Adrenal gland (tissue), 12 donors: ENCODE measurements around the gene ADAMTS16. TPM values are rescaled to one million over a fixed set of nuclear protein-coding genes. Genes with fewer than 3 reads are reported as not detected.

Source experiments
- DNase-seq, 7 donors: peaks; one replicate each; pipeline ENCODE4 v3.0.0-alpha.2; 2019 to 2020
- H3K27ac ChIP-seq, 5 donors: fragments of 200-600 bp; sonication (generic) in 4 of 5; 1 replicate in 3 of 5; 2 replicates in 2 of 5; pipeline versions ENCODE4 v1.5.1 to v1.8.0; 2016 to 2020; ENCODE audit warnings: mild to moderate bottlenecking in 1 of 5
- H3K27me3 ChIP-seq: fragments of 200-600 bp; 2 replicates; pipeline ENCODE4 v1.8.0; 2021
- H3K36me3 ChIP-seq, 2 donors: fragments of 200-600 bp; replicated peaks in 1 of 2; 1 replicate in 1 of 2; 2 replicates in 1 of 2; pipeline versions ENCODE4 v1.5.1 to v1.8.0; 2018 to 2022
- H3K4me1 ChIP-seq, 2 donors: fragments of 200-600 bp; replicated peaks in 1 of 2; 1 replicate in 1 of 2; 2 replicates in 1 of 2; pipeline versions ENCODE4 v1.5.1 to v1.8.0; 2018 to 2021
- H3K4me3 ChIP-seq, 4 donors: fragments of 200-600 bp; sonication (generic) in 3 of 4; one replicate each; pipeline ENCODE4 v1.5.1; 2016 to 2018
- H3K9me3 ChIP-seq, 3 donors: fragments of 200-600 bp; sonication (generic) in 1 of 3; replicated peaks in 1 of 3; 1 replicate in 2 of 3; 2 replicates in 1 of 3; pipeline versions ENCODE4 v1.5.1 to v1.8.0; 2016 to 2021
- POLR2A ChIP-seq, 2 donors: fragments of 450-650 bp; IDR thresholded peaks; one replicate each; pipeline ENCODE4 v1.6.1; 2017; ENCODE audit warnings: antibody characterized with exemption in 2 of 2, mild to moderate bottlenecking in 2 of 2, moderate library complexity in 1 of 2
- WGBS, 4 donors: extraction: QIAGEN DNeasy Blood & Tissue Kit in 2 of 4; methylation state at CpG; one replicate each; pipeline versions ENCODE4 v1.1.5 to v1.1.7; 2013 to 2017; 5-methylcytosine and 5-hydroxymethylcytosine counted together
- intact Hi-C, 2 donors: fragments of 100-400 bp; cut with DNase I; formaldehyde crosslinking; loops; one replicate each; pipeline versions ENCODE4 v1.14.1 to v1.15.0; 2022 to 2023
- polyA plus RNA-seq, 3 donors: library from polyadenylated mRNA; stranded (reverse); fragments of 200-250 nt in 2 of 3; fragments of 350-450 nt in 1 of 3; fragmentation: Illumina TruSeq in 1 of 3; extraction: RNeasy Lipid Tissue Mini Kit (QIAGEN cat#74804) in 1 of 3; gene quantifications; one replicate each; pipeline ENCODE4 v1.2.3, GENCODE V29; 2013 to 2014
- total RNA-seq, 9 donors: library from RNA; depleted of rRNA in 4 of 9; stranded (reverse); fragments of >200 nt in 4 of 9; fragments of 120-200 nt in 1 of 9; fragmentation: NEBNext Ultra II Directional in 1 of 9; extraction: Animal tissue kit (Norgen Biotek cat#: 25700) in 1 of 9; gene quantifications; one replicate each; pipeline versions ENCODE4 v1.1.0 to v1.2.4, GENCODE V29; 2013 to 2023
- TF ChIP-seq, protein P1 (sequence below), 6 experiments: fragments of 450-650 bp in 4 of 6; fragments of 200-600 bp in 2 of 6; sonication (generic) in 1 of 6; IDR thresholded peaks; 1 replicate in 5 of 6; 2 replicates in 1 of 6; pipeline versions ENCODE4 v1.5.1 to v1.8.0; 2016 to 2021; ENCODE audit warnings: antibody characterized with exemption in 6 of 6, mild to moderate bottlenecking in 2 of 6, moderate library complexity in 1 of 6
- donor health status: healthy with polysubstance abuse.
- donor health status: Bipolar disorder and iron deficiency.
- donor health status: DM: yes; HTN: yes; CAD: no.
- donor health status: DM: no; HTN: no; CAD: no.
- donor health status: DM: no; HTN: no; CAD: no.
- donor health status: DM: yes; HTN: yes; CAD: no.

The ADAMTS16 gene
- total and polyA plus RNA-seq, 12 donors: 0.07 to 3.7 (median 0.19) TPM; not detected in 8

DNA sequence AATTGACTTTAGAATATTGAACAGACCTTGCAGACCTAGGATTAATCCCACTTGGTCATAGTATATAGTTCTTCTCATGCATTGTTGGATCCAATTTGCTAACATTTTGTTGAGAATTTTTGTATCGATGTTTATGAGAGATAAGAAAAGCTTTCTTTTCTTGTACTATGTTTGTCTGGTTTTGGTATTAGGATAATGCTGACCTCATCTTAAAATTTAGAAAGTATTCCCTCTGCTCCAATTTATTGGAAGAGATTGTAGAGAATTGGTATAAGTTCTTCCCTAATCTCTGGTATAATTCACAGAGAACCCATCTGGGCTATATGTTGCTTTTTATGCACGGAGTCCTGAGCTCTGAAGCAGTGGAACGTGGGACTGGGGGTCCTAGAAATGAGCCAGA is 67.7 kb downstream of the ADAMTS16 start:
- WGBS, 4 donors: 80 to 89% (median 81%) methylated on average over 3 of the region's 3 CpGs
- no peak overlapping the region for H3K27ac ChIP-seq
- H3K27me3 ChIP-seq: no peaks in the 10 kb centered on the region
- H3K4me3 ChIP-seq: no peak overlapping the region
- H3K4me1 ChIP-seq: no peaks in the 10 kb centered on the region
- intact Hi-C loops: no loop called here
- TF ChIP-seq, protein P1, sequence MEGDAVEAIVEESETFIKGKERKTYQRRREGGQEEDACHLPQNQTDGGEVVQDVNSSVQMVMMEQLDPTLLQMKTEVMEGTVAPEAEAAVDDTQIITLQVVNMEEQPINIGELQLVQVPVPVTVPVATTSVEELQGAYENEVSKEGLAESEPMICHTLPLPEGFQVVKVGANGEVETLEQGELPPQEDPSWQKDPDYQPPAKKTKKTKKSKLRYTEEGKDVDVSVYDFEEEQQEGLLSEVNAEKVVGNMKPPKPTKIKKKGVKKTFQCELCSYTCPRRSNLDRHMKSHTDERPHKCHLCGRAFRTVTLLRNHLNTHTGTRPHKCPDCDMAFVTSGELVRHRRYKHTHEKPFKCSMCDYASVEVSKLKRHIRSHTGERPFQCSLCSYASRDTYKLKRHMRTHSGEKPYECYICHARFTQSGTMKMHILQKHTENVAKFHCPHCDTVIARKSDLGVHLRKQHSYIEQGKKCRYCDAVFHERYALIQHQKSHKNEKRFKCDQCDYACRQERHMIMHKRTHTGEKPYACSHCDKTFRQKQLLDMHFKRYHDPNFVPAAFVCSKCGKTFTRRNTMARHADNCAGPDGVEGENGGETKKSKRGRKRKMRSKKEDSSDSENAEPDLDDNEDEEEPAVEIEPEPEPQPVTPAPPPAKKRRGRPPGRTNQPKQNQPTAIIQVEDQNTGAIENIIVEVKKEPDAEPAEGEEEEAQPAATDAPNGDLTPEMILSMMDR (IDR thresholded peaks at IDR 0.05): no peak
- no peak for TF ChIP-seq POLR2A (IDR thresholded peaks at IDR 0.05)
- no peaks in the 10 kb centered on the region for H3K36me3 ChIP-seq
- DNase-seq: no peak
- H3K9me3 ChIP-seq: no peaks in the 10 kb centered on the region

DNA sequence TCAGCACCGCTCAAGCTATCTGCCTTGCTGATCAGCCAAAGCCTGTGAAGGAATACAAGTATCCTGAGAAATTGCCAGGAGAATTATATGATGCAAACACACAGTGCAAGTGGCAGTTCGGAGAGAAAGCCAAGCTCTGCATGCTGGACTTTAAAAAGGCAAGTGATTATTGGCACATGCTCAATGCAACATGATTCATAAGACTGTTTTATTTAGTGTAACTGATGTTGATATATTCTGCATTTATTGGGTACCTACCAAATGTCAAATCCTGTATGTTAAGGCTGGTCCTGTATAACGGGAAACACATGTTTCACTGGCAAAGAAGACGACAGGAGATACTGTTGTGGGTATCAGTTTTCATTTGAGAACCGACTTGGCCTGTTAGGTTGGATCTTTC is 69.0 kb downstream of the ADAMTS16 start:
- Histone ChIP-seq H3K4me1 (no peaks in the 10 kb centered on the region), H3K4me3 (no peak overlapping the region), H3K27me3 (no peaks in the 10 kb centered on the region), H3K36me3 (no peaks in the 10 kb centered on the region), H3K9me3 (no peaks in the 10 kb centered on the region), H3K27ac (no peak overlapping the region)
- TF ChIP-seq POLR2A (IDR thresholded peaks at IDR 0.05): no peak
- TF ChIP-seq, protein P1 (IDR thresholded peaks at IDR 0.05): no peak
- 46 to 63% (median 51%) methylated on average over 5 of the region's 5 CpGs for WGBS, 4 donors
- intact Hi-C loops: no loop called here
- no peak for DNase-seq

DNA sequence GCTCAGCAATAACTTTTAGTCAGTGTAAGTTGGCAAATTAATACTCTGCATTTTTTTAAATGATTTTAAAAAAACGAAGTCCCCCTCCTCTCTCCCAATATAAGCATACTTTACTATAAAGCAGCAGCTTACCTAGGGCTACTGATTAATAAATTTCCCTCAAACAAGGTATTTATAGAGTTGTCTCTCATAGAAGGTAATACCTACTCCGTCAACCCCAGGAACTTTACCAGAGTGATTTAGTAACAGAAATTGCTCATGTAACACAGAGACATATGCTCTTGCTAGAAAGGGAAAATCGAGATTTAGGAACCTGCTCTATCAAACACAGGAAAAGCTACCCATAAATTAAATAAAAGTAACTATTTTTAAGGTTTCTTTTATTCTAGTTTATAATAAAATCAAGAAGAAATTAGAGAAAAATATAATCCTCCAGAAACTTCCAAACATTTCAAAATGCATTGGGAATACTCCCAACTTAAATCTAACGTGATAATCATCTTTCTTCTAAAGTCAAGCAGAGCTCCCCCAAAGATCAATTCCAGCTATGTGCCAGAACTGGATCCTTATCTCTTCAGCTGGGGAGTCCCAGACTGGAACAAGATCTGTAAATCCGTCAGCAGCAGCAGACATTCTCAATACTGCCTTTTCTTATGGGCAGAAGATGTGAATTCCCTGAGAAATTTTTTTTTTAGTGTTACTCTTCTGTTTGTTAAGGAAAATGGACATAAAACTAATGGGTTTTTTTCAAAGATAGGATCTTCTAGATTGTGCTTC is 69.6 kb downstream of the ADAMTS16 start:
- H3K4me3 ChIP-seq: no peak overlapping the region
- no peak overlapping the region for H3K27ac ChIP-seq
- intact Hi-C loops: no loop called here
- no peaks in the 10 kb centered on the region for H3K4me1 ChIP-seq
- 41 to 51% (median 44%) methylated on average over 5 of the region's 5 CpGs for WGBS, 4 donors
- TF ChIP-seq, protein P1 (IDR thresholded peaks at IDR 0.05): no peak
- DNase-seq: no peak
- no peaks in the 10 kb centered on the region for H3K9me3 ChIP-seq
- no peaks in the 10 kb centered on the region for H3K27me3 ChIP-seq
- no peaks in the 10 kb centered on the region for H3K36me3 ChIP-seq

DNA sequence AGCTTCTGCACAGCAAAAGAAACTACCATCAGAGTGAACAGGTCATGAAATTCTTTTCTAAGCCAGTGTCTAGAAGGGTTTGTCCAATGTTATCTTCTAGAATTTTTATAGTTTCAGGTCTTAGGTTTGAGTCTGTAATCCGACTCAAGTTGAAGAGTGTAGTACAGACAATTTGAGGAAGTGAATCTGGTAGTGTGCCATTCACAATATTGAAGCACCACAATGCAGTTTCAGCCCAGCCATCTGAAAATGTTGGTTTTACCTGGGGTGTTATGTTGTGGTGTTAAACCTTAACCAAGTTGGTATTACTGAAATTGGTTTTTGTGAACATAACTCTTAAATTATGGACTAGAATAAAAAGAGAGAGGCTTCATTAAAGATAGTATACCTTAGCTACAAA is 77.2 kb downstream of the ADAMTS16 start:
- intact Hi-C loops: no loop called here
- no peak overlapping the region for H3K4me3 ChIP-seq
- no peak for DNase-seq
- no peaks in the 10 kb centered on the region for H3K4me1 ChIP-seq
- H3K9me3 ChIP-seq: no peaks in the 10 kb centered on the region
- H3K27me3 ChIP-seq: no peaks in the 10 kb centered on the region
- no peak overlapping the region for H3K27ac ChIP-seq
- no peaks in the 10 kb centered on the region for H3K36me3 ChIP-seq
- 44 to 79% (median 66%) methylated on average over 1 of the region's 1 CpG for WGBS, 4 donors
- TF ChIP-seq, protein P1 (IDR thresholded peaks at IDR 0.05): no peak
- no peak for TF ChIP-seq POLR2A (IDR thresholded peaks at IDR 0.05)
